ENCODE data around the gene RBM12. TPM values are rescaled to one million over a fixed set of nuclear protein-coding genes. Genes with fewer than 3 reads are reported as not detected.
A peak's percentile ranks its signal among the peaks of the same experiment; 100 is the strongest.

Gene RBM12
- total RNA-seq, 1 experiment from 2014 or later, result 125 TPM

- POLR2A ChIA-PET, result interaction anchor here (0.6 to 1.8 kb wide), 5 partner anchors 18 to 252 kb away, joined by 3 to 5 read pairs (median 3); partner anchors contain the start of genes CPNE1, RBM12, RBM39 and SCAND1
- Mint-ChIP-seq H3K27ac (peak overlapping the region; percentile 68; the same call in 1 of the 2 replicates), H3K4me1 (peaks cover 19% of the 10 kb centered on the region), H3K9me3 (no peaks in the 10 kb centered on the region), H3K4me3 (no peak overlapping the region), H3K27me3 (ENCODE audit: low read depth) (no peaks in the 10 kb centered on the region), H3K36me3 (peaks cover 37% of the 10 kb centered on the region)
- CTCF ChIA-PET, result interaction anchor here (0.8 kb wide), 1 partner anchor 252 kb away, joined by 4 read pairs; the partner anchor contains the start of gene SCAND1
- no peak for TF ChIP-seq KAT7 (CRISPR knock-in tag; IDR thresholded peaks at IDR 0.05; ENCODE audit: borderline replicate concordance)
- TF ChIP-seq EMX1 (CRISPR knock-in tag; IDR thresholded peaks at IDR 0.05), result 0 out of 2 replicates have a peak, but pooled peaks have one; percentile 46
- 0 out of 2 replicates have a peak, but pooled peaks have one; percentile 26 for TF ChIP-seq PREB (CRISPR knock-in tag; IDR thresholded peaks at IDR 0.05; ENCODE audit: borderline replicate concordance)
- no peak for TF ChIP-seq E2F5 (CRISPR knock-in tag; IDR thresholded peaks at IDR 0.05)
- no peak for TF ChIP-seq NFE2L1 (CRISPR knock-in tag; IDR thresholded peaks at IDR 0.05)
- TF ChIP-seq STAT6 (CRISPR knock-in tag; conservative IDR thresholded peaks at IDR 0.05; ENCODE audit: low read depth), result no peak
- no peak for TF ChIP-seq TCF7 (CRISPR knock-in tag; IDR thresholded peaks at IDR 0.05; ENCODE audit: low read depth)
- TF ChIP-seq ZNF416 (CRISPR knock-in tag; IDR thresholded peaks at IDR 0.05), result peak; percentile 26; the same call in 1 of the 2 replicates
- no peak for TF ChIP-seq ZNF232 (CRISPR knock-in tag; IDR thresholded peaks at IDR 0.05)
- TF ChIP-seq HMGXB4 (CRISPR knock-in tag; IDR thresholded peaks at IDR 0.05), result no peak
- peak; percentile 49; the same call in 1 of the 2 replicates for TF ChIP-seq AR (CRISPR knock-in tag; IDR thresholded peaks at IDR 0.05)
- TF ChIP-seq FOXP1 (CRISPR knock-in tag; IDR thresholded peaks at IDR 0.05; ENCODE audit: borderline replicate concordance), result no peak
- TF ChIP-seq SOX15 (CRISPR knock-in tag; IDR thresholded peaks at IDR 0.05), result no peak
- TF ChIP-seq GRHL2 (CRISPR knock-in tag; IDR thresholded peaks at IDR 0.05; ENCODE audit: insufficient replicate concordance, severe bottlenecking), result no peak
- TF ChIP-seq PRRX2 (CRISPR knock-in tag; IDR thresholded peaks at IDR 0.05), result peak; percentile 13; the same call in 1 of the 2 replicates
- DNase-seq (ENCODE audit: low spot score) (no peak), ATAC-seq (no peak)
Observed at GRCh38 chr20:35702051-35702823, 37.5 kb upstream of the RBM12 start.
